Mesenchymal stem cell (in vitro differentiated cells and primary cell): ENCODE measurements around the gene SLC5A5.

Experiments used
- DNase-seq: peaks from one replicate; pipeline ENCODE4 v3.0.0-alpha.2; 2013
- H2AFZ ChIP-seq: one replicate; pipeline ENCODE4 v1.6.1; 2013; ENCODE audit warnings: low read depth, mild to moderate bottlenecking, control low read depth, inconsistent platforms, low read length, moderate library complexity
- H2AK5ac ChIP-seq: 2 replicates; pipeline ENCODE4 v1.6.1; 2013; ENCODE audit warnings: low read length, moderate library complexity, mild to moderate bottlenecking, inconsistent platforms; ENCODE audit not compliant: severe bottlenecking
- H2BK120ac ChIP-seq: one replicate; pipeline ENCODE4 v1.6.1; 2013; ENCODE audit warnings: low read depth, mild to moderate bottlenecking, inconsistent platforms, low read length, moderate library complexity
- H2BK12ac ChIP-seq, 2 experiments: one replicate each; pipeline ENCODE4 v1.6.1; 2013; ENCODE audit warnings: inconsistent platforms in 2 of 2, low read length in 2 of 2, mild to moderate bottlenecking in 2 of 2, moderate library complexity in 2 of 2, control low read depth in 1 of 2
- H2BK15ac ChIP-seq: one replicate; pipeline ENCODE4 v1.6.1; 2013; ENCODE audit warnings: mild to moderate bottlenecking, low read depth, inconsistent platforms; ENCODE audit not compliant: poor library complexity, severe bottlenecking
- H2BK5ac ChIP-seq: 2 replicates; pipeline ENCODE4 v1.6.1; 2013; ENCODE audit warnings: low read depth, mild to moderate bottlenecking, low read length, control low read depth, inconsistent platforms; ENCODE audit not compliant: poor library complexity, severe bottlenecking
- H3K14ac ChIP-seq, 2 experiments: one replicate each; pipeline ENCODE4 v1.6.1; 2013; ENCODE audit warnings: inconsistent platforms in 2 of 2, low read length in 2 of 2, control low read depth in 1 of 2, mild to moderate bottlenecking in 1 of 2, moderate library complexity in 1 of 2
- H3K18ac ChIP-seq, 2 experiments: one replicate each; pipeline ENCODE4 v1.6.1; 2013; ENCODE audit warnings: inconsistent platforms in 2 of 2, low read length in 2 of 2, control low read depth in 1 of 2, low read depth in 1 of 2, mild to moderate bottlenecking in 1 of 2
- H3K23ac ChIP-seq, 2 experiments: one replicate each; pipeline ENCODE4 v1.6.1; 2013; ENCODE audit warnings: inconsistent platforms in 2 of 2, low read length in 2 of 2, mild to moderate bottlenecking in 2 of 2, moderate library complexity in 2 of 2, control low read depth in 1 of 2
- H3K27ac ChIP-seq: 2 replicates; pipeline ENCODE4 v1.5.1; 2013; ENCODE audit warnings: mild to moderate bottlenecking, moderate library complexity, low read length, control low read depth, inconsistent platforms; ENCODE audit not compliant: poor library complexity, severe bottlenecking
- H3K27me3 ChIP-seq, 2 experiments: 2 replicates each; pipeline versions ENCODE4 v1.6.1 to v1.7.0; 2013; ENCODE audit warnings: low read length in 2 of 2, mild to moderate bottlenecking in 2 of 2, moderate library complexity in 2 of 2, control low read depth in 1 of 2, inconsistent platforms in 1 of 2; ENCODE audit not compliant: control insufficient read depth in 1 of 2, insufficient read depth in 1 of 2
- H3K36me3 ChIP-seq, 2 experiments: 2 replicates each; pipeline versions ENCODE4 v1.6.1 to v1.7.0; 2013; ENCODE audit warnings: low read length in 2 of 2, control low read depth in 1 of 2, inconsistent platforms in 1 of 2, low read depth in 1 of 2, mild to moderate bottlenecking in 1 of 2; ENCODE audit not compliant: insufficient read depth in 2 of 2, control insufficient read depth in 1 of 2
- H3K4ac ChIP-seq, 2 experiments: one replicate each; pipeline ENCODE4 v1.6.1; 2013; ENCODE audit warnings: inconsistent platforms in 2 of 2, low read length in 2 of 2, mild to moderate bottlenecking in 2 of 2, moderate library complexity in 2 of 2, control low read depth in 1 of 2, low read depth in 1 of 2
- H3K4me1 ChIP-seq: 2 replicates; pipeline ENCODE4 v1.6.1; 2013; ENCODE audit warnings: low read depth, low read length, control low read depth; ENCODE audit not compliant: control insufficient read depth, insufficient read depth
- H3K4me2 ChIP-seq: 2 replicates; pipeline ENCODE4 v1.6.1; 2013; ENCODE audit warnings: low read length, mild to moderate bottlenecking, inconsistent platforms; ENCODE audit not compliant: poor library complexity, severe bottlenecking
- H3K4me3 ChIP-seq, 2 experiments: 2 replicates each; pipeline versions ENCODE4 v1.5.1 to v1.7.0; 2013; ENCODE audit warnings: low read length in 2 of 2, mild to moderate bottlenecking in 2 of 2, control low read depth in 1 of 2, low read depth in 1 of 2; ENCODE audit not compliant: insufficient read depth in 1 of 2
- H3K79me1 ChIP-seq: replicated peaks from 2 replicates; pipeline ENCODE4 v1.6.1; 2013; ENCODE audit warnings: mild to moderate bottlenecking, control low read depth, low read length, inconsistent platforms; ENCODE audit not compliant: poor library complexity, severe bottlenecking
- H3K9ac ChIP-seq: 2 replicates; pipeline ENCODE4 v1.7.0; 2013; ENCODE audit warnings: mild to moderate bottlenecking, low read length, moderate library complexity
- H3K9me3 ChIP-seq: 2 replicates; pipeline ENCODE4 v1.7.0; 2013; ENCODE audit warnings: mild to moderate bottlenecking, low read length; ENCODE audit not compliant: control insufficient read depth
- H4K8ac ChIP-seq: one replicate; pipeline ENCODE4 v1.6.1; 2013; ENCODE audit warnings: inconsistent platforms, mild to moderate bottlenecking, low read length, moderate library complexity
- H4K91ac ChIP-seq: one replicate; pipeline ENCODE4 v1.6.1; 2013; ENCODE audit warnings: mild to moderate bottlenecking, low read length, inconsistent platforms
- WGBS: methylation state at CpG from one replicate; pipeline ENCODE4 v1.1.7; 2013; ENCODE audit warnings: mixed read lengths; 5-methylcytosine and 5-hydroxymethylcytosine counted together

SLC5A5 gene

GRCh38 chr19:17834350-17835181 is 37.2 kb upstream of the SLC5A5 start:
- H4K8ac ChIP-seq: no peak overlapping the region
- no peak overlapping the region for H3K4me2 ChIP-seq
- H2BK5ac ChIP-seq: no peak overlapping the region
- H3K27ac ChIP-seq: no peak overlapping the region
- WGBS: 72% methylated on average over 25 of the region's 27 CpGs
- H3K9me3 ChIP-seq: no peaks in the 10 kb centered on the region
- no peak overlapping the region for H3K4me3 ChIP-seq
- H3K27me3 ChIP-seq: peaks cover 23 to 56% of the 10 kb centered on the region in 2 experiments
- H3K9ac ChIP-seq: no peak overlapping the region
- H2BK15ac ChIP-seq: no peak overlapping the region
- no peak overlapping the region for H2AK5ac ChIP-seq
- H4K91ac ChIP-seq: no peak overlapping the region
- H2AFZ ChIP-seq: no peak overlapping the region
- no peak overlapping the region for H2BK120ac ChIP-seq
- no peak overlapping the region for H3K23ac ChIP-seq
- no peak for DNase-seq
- H3K14ac ChIP-seq: no peak overlapping the region
- no peak overlapping the region for H3K18ac ChIP-seq
- H3K79me1 ChIP-seq: no peaks in the 10 kb centered on the region
- no peak overlapping the region for H3K4ac ChIP-seq
- H3K36me3 ChIP-seq: no peaks in the 10 kb centered on the region
- H3K4me1 ChIP-seq: peaks cover 8% of the 10 kb centered on the region
- no peak overlapping the region for H2BK12ac ChIP-seq

GRCh38 chr19:17835182-17836006 is 36.4 kb upstream of the SLC5A5 start:
- Histone ChIP-seq H2BK120ac (no peak overlapping the region), H3K27me3 (peaks cover 20 to 56% of the 10 kb centered on the region in 2 experiments), H2AK5ac (no peak overlapping the region), H2BK15ac (no peak overlapping the region), H3K36me3 (no peaks in the 10 kb centered on the region), H3K4me1 (peaks cover 2% of the 10 kb centered on the region), H3K14ac (no peak overlapping the region), H3K4me3 (no peak overlapping the region), H4K91ac (no peak overlapping the region), H4K8ac (no peak overlapping the region), H2AFZ (no peak overlapping the region), H3K18ac (no peak overlapping the region), H3K4me2 (no peak overlapping the region), H3K4ac (peak overlapping the region in 1 of 2 experiments; percentile 47), H2BK5ac (no peak overlapping the region), H3K9me3 (no peaks in the 10 kb centered on the region), H2BK12ac (no peak overlapping the region), H3K23ac (no peak overlapping the region), H3K79me1 (no peaks in the 10 kb centered on the region), H3K9ac (no peak overlapping the region), H3K27ac (no peak overlapping the region)
- WGBS: 67% methylated on average over 8 of the region's 8 CpGs
- DNase-seq: peak; percentile 5

GRCh38 chr19:17836530-17836929 is 35.2 kb upstream of the SLC5A5 start:
- no peak overlapping the region for H2AFZ ChIP-seq
- no peaks in the 10 kb centered on the region for H3K9me3 ChIP-seq
- no peak overlapping the region for H2BK12ac ChIP-seq
- H3K4me2 ChIP-seq: no peak overlapping the region
- no peak overlapping the region for H2BK15ac ChIP-seq
- H2BK5ac ChIP-seq: no peak overlapping the region
- H4K91ac ChIP-seq: no peak overlapping the region
- H2BK120ac ChIP-seq: no peak overlapping the region
- 57% methylated on average over 4 of the region's 4 CpGs for WGBS
- no peak for DNase-seq
- no peaks in the 10 kb centered on the region for H3K36me3 ChIP-seq
- H3K14ac ChIP-seq: no peak overlapping the region
- peaks cover 7% of the 10 kb centered on the region for H3K4me1 ChIP-seq
- H3K18ac ChIP-seq: no peak overlapping the region
- no peak overlapping the region for H3K27ac ChIP-seq
- H3K9ac ChIP-seq: no peak overlapping the region
- no peak overlapping the region for H3K4ac ChIP-seq
- H4K8ac ChIP-seq: no peak overlapping the region
- H3K27me3 ChIP-seq: peaks cover 24 to 59% of the 10 kb centered on the region in 2 experiments
- no peaks in the 10 kb centered on the region for H3K79me1 ChIP-seq
- no peak overlapping the region for H3K4me3 ChIP-seq
- no peak overlapping the region for H3K23ac ChIP-seq
- H2AK5ac ChIP-seq: no peak overlapping the region

DNA sequence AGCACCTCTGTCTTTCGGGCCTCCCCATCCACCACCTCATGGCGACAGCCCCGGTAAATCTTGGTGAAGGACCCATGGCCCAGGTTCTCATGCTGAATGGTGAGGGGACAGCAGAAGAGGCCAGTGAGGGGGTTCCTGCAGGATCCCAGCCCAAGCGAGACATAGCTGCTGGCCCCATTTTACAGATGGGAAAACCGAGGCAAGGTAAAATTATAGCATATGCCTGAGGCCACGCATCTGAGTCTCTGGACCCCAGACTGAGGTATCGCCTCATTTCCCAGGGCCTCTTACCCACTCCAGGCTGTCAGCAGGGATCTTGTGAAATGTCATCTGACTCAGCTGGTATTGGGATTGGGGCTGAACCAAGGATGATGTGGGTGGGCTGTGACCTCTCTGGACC is 33.8 kb upstream of the SLC5A5 start:
- H3K79me1 ChIP-seq: no peaks in the 10 kb centered on the region
- H3K36me3 ChIP-seq: no peaks in the 10 kb centered on the region
- no peak for DNase-seq
- no peak overlapping the region for H2AFZ ChIP-seq
- no peak overlapping the region for H2BK5ac ChIP-seq
- H3K27me3 ChIP-seq: peaks cover 35 to 58% of the 10 kb centered on the region in 2 experiments
- H4K8ac ChIP-seq: no peak overlapping the region
- no peak overlapping the region for H2BK120ac ChIP-seq
- no peak overlapping the region for H3K23ac ChIP-seq
- peaks cover 17% of the 10 kb centered on the region for H3K4me1 ChIP-seq
- H2BK15ac ChIP-seq: no peak overlapping the region
- no peak overlapping the region for H3K14ac ChIP-seq
- no peak overlapping the region for H3K4ac ChIP-seq
- no peak overlapping the region for H2BK12ac ChIP-seq
- 82% methylated on average over 6 of the region's 7 CpGs for WGBS
- H3K4me2 ChIP-seq: no peak overlapping the region
- H3K18ac ChIP-seq: no peak overlapping the region
- no peak overlapping the region for H3K9ac ChIP-seq
- no peak overlapping the region for H3K4me3 ChIP-seq
- H4K91ac ChIP-seq: no peak overlapping the region
- no peak overlapping the region for H3K27ac ChIP-seq
- H3K9me3 ChIP-seq: no peaks in the 10 kb centered on the region
- no peak overlapping the region for H2AK5ac ChIP-seq
